ENCODE data around the gene RASSF1. TPM values are rescaled to one million over a fixed set of nuclear protein-coding genes. Genes with fewer than 3 reads are reported as not detected.

The RASSF1 gene
- total and polyA plus RNA-seq, 2 donors (not counting 3 experiments of a cell fraction or from before 2014, with no cell fraction given) = 31.9 to 59.7 TPM

DNA sequence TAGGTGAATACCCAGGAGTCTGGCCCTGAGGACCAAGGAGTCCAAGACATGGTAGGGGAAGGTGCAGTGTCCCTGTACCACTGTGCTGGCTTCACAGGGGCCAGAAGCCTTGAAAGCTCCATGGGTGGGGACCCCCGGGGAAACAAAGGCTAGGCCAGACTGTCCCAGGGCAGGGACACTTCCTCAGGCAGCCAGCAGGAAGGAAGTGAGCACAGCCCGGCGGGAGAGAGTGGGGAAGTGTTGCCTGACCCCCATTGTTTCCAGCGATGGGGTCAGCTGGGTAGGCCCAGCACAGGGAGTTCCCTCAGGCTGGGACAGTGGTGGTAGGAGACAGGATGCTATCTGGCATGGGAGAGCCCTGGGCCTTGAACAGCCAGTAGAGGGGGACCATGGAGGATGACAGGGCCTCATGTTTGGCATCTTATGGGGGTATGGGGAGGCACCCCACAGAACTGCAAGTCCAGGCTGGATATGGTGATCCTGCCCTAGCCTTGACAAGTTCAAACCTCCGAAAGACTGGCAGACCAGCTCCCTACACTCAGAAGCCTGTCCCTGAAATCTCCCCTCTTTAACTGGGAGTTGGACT lies 16.9 kb downstream of the RASSF1 start:
- no peaks in the 10 kb centered on the region for H3K9me3 ChIP-seq (replicated peaks; ENCODE audit: control insufficient read depth, insufficient read depth, low read length)
- no peaks in the 10 kb centered on the region for H4K20me1 ChIP-seq (replicated peaks; ENCODE audit: control insufficient read depth, extremely low read depth, insufficient read depth, low read length)
- no peak overlapping the region for H2AFZ ChIP-seq (ENCODE audit: low read depth, low read length)
- dilution Hi-C loops (cut with MboI; ENCODE audit: extremely low pct_ligation_motif_present, low sequenced_read_pairs) (no loop called here), intact Hi-C loops (cut with micrococcal nuclease) (loop anchor here (1.0 to 2.0 kb wide), 6 partner anchors 11 to 157 kb away; partner anchors contain the start of genes HYAL3 and NAA80)
- TF ChIP-seq GATA2 (IDR thresholded peaks at IDR 0.05; ENCODE audit: insufficient read depth, insufficient read length, low read depth, low read length) (peak; percentile 47), POLR2AphosphoS5 (IDR thresholded peaks at IDR 0.05; ENCODE audit: insufficient read depth, low read depth, low read length) (peak; percentile 98), FOS (IDR thresholded peaks at IDR 0.05; ENCODE audit: borderline replicate concordance, insufficient read depth, low read length) (peak; percentile 70), MAX (IDR thresholded peaks at IDR 0.05; ENCODE audit: insufficient read depth, insufficient read length) (no peak), MYC (IDR thresholded peaks at IDR 0.05; ENCODE audit: low read depth, low read length) (peak; percentile 27), JUN (IDR thresholded peaks at IDR 0.05; ENCODE audit: borderline replicate concordance, insufficient read depth, insufficient read length, low read depth) (peak; percentile 54), POLR2A (IDR thresholded peaks at IDR 0.05; ENCODE audit: low read depth, low read length) (peak; percentile 90), CTCF (IDR thresholded peaks at IDR 0.05; ENCODE audit: extremely low read depth in 1 of 2, insufficient read depth in 1 of 2, low read depth in 1 of 2, low read length in 2 of 2) (peak in 1 of 2 donors; percentile 13), EZH2 (IDR thresholded peaks at IDR 0.05; ENCODE audit: borderline replicate concordance, low read depth, low read length, severe bottlenecking) (no peak)
- peaks cover 53% of the 10 kb centered on the region for H3K4me1 ChIP-seq (ENCODE audit: control insufficient read depth, extremely low read depth, insufficient read depth, low read length)
- H3K4me3 ChIP-seq (replicated peaks in 1 of 3; ENCODE audit: insufficient read depth in 1 of 3, low read depth in 1 of 3, low read length in 3 of 3) = peak overlapping the region in 1 of 3 experiments; percentile 25
- H3K79me2 ChIP-seq (ENCODE audit: control insufficient read depth, insufficient read depth, low read length) = peaks cover 43% of the 10 kb centered on the region
- H3K27ac ChIP-seq (ENCODE audit: insufficient read depth, low read depth, low read length) = peak overlapping the region; percentile 99
- H3K9me1 ChIP-seq (replicated peaks; ENCODE audit: control insufficient read depth, extremely low read depth, insufficient read depth, low read length) = no peaks in the 10 kb centered on the region
- FAIRE-seq (no peak), DNase-seq (ENCODE audit: low read depth, low spot score) (peak; percentile 95)
- H3K27me3 ChIP-seq (ENCODE audit: control insufficient read depth in 2 of 2, insufficient read depth in 2 of 2, low read length in 2 of 2) = no peaks in the 10 kb centered on the region
- ChIA-PET CTCF (interaction anchor here (0.7 to 4.3 kb wide), 21 partner anchors 9 to 219 kb away, joined by 3 to 66 read pairs (median 8); partner anchors contain the start of genes CYB561D2, HYAL1, HYAL3 and IFRD2), POLR2A (interaction anchor here (1.5 to 5.1 kb wide), 2 partner anchors 12 to 25 kb away, joined by 5 to 38 read pairs; partner anchors contain the start of genes HYAL3 and NAA80)
- peak overlapping the region; percentile 88 for H3K9ac ChIP-seq (replicated peaks; ENCODE audit: extremely low read depth, insufficient read depth, low read length)
- BruUV-seq (replicated peaks) = no TSS peak
- peak overlapping the region; percentile 75 for H3K4me2 ChIP-seq (ENCODE audit: insufficient read depth, low read length)
- peaks cover 8 to 21% of the 10 kb centered on the region in 2 experiments for H3K36me3 ChIP-seq (ENCODE audit: control insufficient read depth in 2 of 2, extremely low read depth in 1 of 2, insufficient read depth in 2 of 2, low read length in 2 of 2)

Data from endothelial cell of umbilical vein (primary cell).